Measurements from ENCODE around the gene SEL1L2.

GRCh38 chr20:13824459-13824858 lies 166.0 kb downstream of the SEL1L2 start:
- TF ChIP-seq CTCF (conservative IDR thresholded peaks at IDR 0.05; ENCODE audit: low read depth, low read length): no peak
- no peak for TF ChIP-seq EZH2 (IDR thresholded peaks at IDR 0.05; ENCODE audit: borderline replicate concordance, low read depth, low read length, poor library complexity, severe bottlenecking)

All from A673 (cell line).